Smooth muscle cell (in vitro differentiated cells): ENCODE data around the gene C14orf93. TPM values are rescaled to one million over a fixed set of nuclear protein-coding genes. Genes with fewer than 3 reads are reported as not detected.

Experiments used
- DNase-seq: peaks from one replicate; lab custom pipeline; 2025; ENCODE audit not compliant: unreplicated experiment; lab: John Stamatoyannopoulos, UW
- H2AFZ ChIP-seq: fragments of 200-600 bp; sonication (generic); 2 replicates; pipeline ENCODE4 v1.6.0; 2016; ENCODE audit warnings: antibody characterized with exemption, low read depth, mild to moderate bottlenecking
- H3F3A ChIP-seq: fragments of 200-600 bp; sonication (generic); 2 replicates; pipeline ENCODE4 v1.6.0; 2017; ENCODE audit warnings: antibody characterized with exemption, low read depth
- H3K27ac ChIP-seq: fragments of 200-600 bp; sonication (generic); 2 replicates; pipeline ENCODE4 v1.5.1; 2016; ENCODE audit warnings: low read depth, mild to moderate bottlenecking
- H3K27me3 ChIP-seq: fragments of 200-600 bp; sonication (generic); 2 replicates; pipeline ENCODE4 v1.6.1; 2016; ENCODE audit warnings: low read depth, mild to moderate bottlenecking
- H3K36me3 ChIP-seq: fragments of 200-600 bp; sonication (generic); 2 replicates; pipeline ENCODE4 v1.5.1; 2016; ENCODE audit warnings: low read depth
- H3K4me1 ChIP-seq: fragments of 200-600 bp; sonication (generic); 2 replicates; pipeline ENCODE4 v1.5.1; 2016; ENCODE audit warnings: low read depth
- H3K4me2 ChIP-seq: fragments of 200-600 bp; sonication (generic); 2 replicates; pipeline ENCODE4 v1.6.0; 2016; ENCODE audit warnings: mild to moderate bottlenecking
- H3K4me3 ChIP-seq: fragments of 200-600 bp; sonication (generic); 2 replicates; pipeline ENCODE4 v1.5.1; 2016; ENCODE audit warnings: mild to moderate bottlenecking
- H3K79me2 ChIP-seq: fragments of 200-600 bp; sonication (generic); 2 replicates; pipeline ENCODE4 v1.6.0; 2016; ENCODE audit warnings: low read depth, mild to moderate bottlenecking
- H3K9ac ChIP-seq: fragments of 200-600 bp; sonication (generic); 2 replicates; pipeline ENCODE4 v1.6.0; 2016; ENCODE audit warnings: low read depth
- H3K9me3 ChIP-seq: fragments of 200-600 bp; sonication (generic); replicated peaks from 2 replicates; pipeline ENCODE4 v1.5.1; 2016; ENCODE audit warnings: low read depth
- H4K20me1 ChIP-seq: fragments of 200-600 bp; sonication (generic); 2 replicates; pipeline ENCODE4 v1.6.0; 2016; ENCODE audit warnings: low read depth
- WGBS: methylation state at CpG from one replicate; pipeline ENCODE4 v1.1.7; 2016; ENCODE audit warnings: low lambda C conversion rate; 5-methylcytosine and 5-hydroxymethylcytosine counted together
- polyA plus RNA-seq: library from polyadenylated mRNA; unstranded; fragments of >200 nt; fragmentation: Nextera tagmentation; extraction: Ambion mirVana; gene quantifications from 2 replicates; pipeline ENCODE4 v1.2.1, GENCODE V29; 2016
- total RNA-seq: library from RNA; depleted of rRNA; stranded (reverse); fragments of >200 nt; gene quantifications from 2 replicates; pipeline ENCODE4 v1.2.3, GENCODE V29; 2014
- TF ChIP-seq, protein P1 (sequence below): fragments of 200-600 bp; sonication (generic); IDR thresholded peaks from 2 replicates; pipeline ENCODE4 v1.5.1; 2017; ENCODE audit warnings: borderline replicate concordance, mild to moderate bottlenecking, antibody characterized with exemption; ENCODE audit not compliant: insufficient read depth, poor library complexity, severe bottlenecking

The C14orf93 gene
- total and polyA plus RNA-seq, 2 experiments from 2014 or later: 6.7 to 10.2 TPM

DNA sequence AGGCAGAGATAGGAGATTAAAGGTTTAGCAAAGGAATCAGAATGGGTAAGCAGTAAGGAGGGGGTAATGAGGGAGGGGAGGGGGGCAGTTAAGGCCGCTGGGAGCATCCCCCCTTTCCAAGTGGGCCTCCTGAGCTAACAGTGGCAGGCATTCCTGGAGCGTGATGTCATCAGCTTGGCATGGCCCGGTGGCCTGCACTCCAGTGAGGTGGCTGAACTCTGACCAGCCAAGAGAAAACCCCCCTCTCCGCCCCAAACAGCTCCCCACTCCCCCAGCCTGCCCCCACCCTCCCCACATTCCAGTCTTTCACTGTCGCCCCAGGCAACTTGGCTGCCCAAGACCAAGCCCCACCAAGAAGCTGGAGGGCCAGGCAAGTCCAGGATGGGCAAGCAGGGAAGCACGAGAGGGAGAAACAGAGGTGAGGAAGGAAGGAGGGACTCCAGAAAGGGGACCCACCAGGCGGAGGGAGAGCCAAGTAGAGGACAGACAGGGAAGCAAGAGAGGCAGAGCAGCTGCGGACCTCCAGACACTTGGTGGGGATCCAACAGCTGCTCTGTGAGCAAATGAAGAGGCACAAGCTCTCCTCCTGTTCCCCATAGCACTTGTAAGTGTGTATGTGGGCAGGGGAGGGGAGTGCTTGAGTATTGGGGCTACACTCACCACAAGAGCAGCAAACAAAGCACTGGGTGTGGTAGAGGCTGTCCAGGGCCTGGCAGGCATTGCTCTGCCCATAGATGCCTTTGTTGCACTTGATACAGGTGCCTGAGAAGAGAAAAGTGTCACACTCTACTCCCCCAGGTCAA, 32.1 kb downstream of the C14orf93 start:
- H3K79me2 ChIP-seq: peaks cover 24% of the 10 kb centered on the region
- H2AFZ ChIP-seq: no peak overlapping the region
- H3K27ac ChIP-seq: peak overlapping the region; percentile 92
- H3K4me3 ChIP-seq: peak overlapping the region; percentile 7
- H3K9ac ChIP-seq: peak overlapping the region; percentile 58
- DNase-seq: peak; percentile 31
- WGBS: 6% methylated on average over 8 of the region's 8 CpGs
- TF ChIP-seq, protein P1, sequence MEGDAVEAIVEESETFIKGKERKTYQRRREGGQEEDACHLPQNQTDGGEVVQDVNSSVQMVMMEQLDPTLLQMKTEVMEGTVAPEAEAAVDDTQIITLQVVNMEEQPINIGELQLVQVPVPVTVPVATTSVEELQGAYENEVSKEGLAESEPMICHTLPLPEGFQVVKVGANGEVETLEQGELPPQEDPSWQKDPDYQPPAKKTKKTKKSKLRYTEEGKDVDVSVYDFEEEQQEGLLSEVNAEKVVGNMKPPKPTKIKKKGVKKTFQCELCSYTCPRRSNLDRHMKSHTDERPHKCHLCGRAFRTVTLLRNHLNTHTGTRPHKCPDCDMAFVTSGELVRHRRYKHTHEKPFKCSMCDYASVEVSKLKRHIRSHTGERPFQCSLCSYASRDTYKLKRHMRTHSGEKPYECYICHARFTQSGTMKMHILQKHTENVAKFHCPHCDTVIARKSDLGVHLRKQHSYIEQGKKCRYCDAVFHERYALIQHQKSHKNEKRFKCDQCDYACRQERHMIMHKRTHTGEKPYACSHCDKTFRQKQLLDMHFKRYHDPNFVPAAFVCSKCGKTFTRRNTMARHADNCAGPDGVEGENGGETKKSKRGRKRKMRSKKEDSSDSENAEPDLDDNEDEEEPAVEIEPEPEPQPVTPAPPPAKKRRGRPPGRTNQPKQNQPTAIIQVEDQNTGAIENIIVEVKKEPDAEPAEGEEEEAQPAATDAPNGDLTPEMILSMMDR: no peak
- H3K36me3 ChIP-seq: no peaks in the 10 kb centered on the region
- peaks cover 20% of the 10 kb centered on the region for H4K20me1 ChIP-seq
- no peaks in the 10 kb centered on the region for H3K27me3 ChIP-seq
- H3K4me1 ChIP-seq: peaks cover 44% of the 10 kb centered on the region
- peak overlapping the region; percentile 89 for H3K4me2 ChIP-seq
- no peaks in the 10 kb centered on the region for H3K9me3 ChIP-seq
- H3F3A ChIP-seq: peaks cover 37% of the 10 kb centered on the region

DNA sequence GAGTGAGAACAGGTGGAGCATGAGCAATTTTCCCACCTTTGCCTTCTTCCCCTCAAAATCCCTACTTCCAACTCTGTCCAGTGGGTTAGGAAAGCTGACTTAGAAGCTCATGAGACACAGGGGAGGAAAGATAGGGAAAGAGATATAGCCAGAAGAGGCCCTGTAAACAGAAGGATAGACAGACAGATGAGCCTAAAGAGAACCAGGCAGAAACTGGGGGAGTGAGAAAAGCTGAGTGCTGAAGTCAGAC, 32.6 kb downstream of the C14orf93 start:
- Histone ChIP-seq H3K9ac (peak overlapping the region; percentile 33), H4K20me1 (peaks cover 20% of the 10 kb centered on the region), H3K79me2 (peaks cover 22% of the 10 kb centered on the region)

DNA sequence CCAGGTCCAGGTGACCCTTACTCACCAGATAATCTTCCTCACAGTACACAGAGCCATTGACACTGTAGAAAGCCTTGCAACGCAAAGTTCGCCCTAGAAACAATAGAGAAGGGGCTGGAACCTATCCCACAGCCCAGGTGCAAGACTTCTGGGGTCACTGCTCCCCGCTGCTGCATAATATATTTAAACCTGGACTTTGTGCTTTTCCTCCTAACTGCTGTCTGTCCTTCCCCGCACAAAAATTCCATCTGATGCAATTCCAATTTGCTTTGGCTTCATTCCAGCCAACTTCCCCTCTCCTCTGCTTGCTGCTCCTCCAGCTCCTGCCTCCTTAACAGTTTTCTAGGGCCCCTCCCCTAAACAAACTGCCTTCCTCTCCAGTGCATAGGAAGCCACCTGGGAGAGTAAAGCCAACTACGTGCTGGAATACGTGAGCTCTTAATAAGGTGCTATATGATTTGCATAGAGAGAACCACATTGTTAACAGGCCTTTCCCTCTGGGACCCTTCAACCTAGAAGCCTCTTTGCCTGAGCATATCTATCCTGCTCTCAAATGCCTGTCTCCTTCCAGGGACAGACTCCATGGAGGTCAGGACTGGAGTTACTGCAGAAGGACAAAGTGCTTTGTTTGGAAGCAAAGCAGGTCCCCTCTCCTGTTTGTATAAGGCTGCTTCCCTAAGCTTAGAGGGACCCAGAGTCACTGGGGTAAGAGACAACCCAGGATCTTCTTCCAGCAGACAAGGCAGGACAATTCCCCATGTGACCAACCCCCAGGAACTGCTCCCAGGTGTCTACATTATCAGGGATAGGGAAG, 33.1 kb downstream of the C14orf93 start:
- no peaks in the 10 kb centered on the region for H3K9me3 ChIP-seq
- TF ChIP-seq, protein P1: no peak
- peaks cover 37% of the 10 kb centered on the region for H3F3A ChIP-seq
- H4K20me1 ChIP-seq: peaks cover 20% of the 10 kb centered on the region
- H2AFZ ChIP-seq: no peak overlapping the region
- H3K4me1 ChIP-seq: peaks cover 44% of the 10 kb centered on the region
- WGBS: 48% methylated on average over 6 of the region's 6 CpGs
- peak overlapping the region; percentile 92 for H3K27ac ChIP-seq
- peaks cover 17% of the 10 kb centered on the region for H3K79me2 ChIP-seq
- H3K4me3 ChIP-seq: no peak overlapping the region
- DNase-seq: no peak
- H3K4me2 ChIP-seq: peak overlapping the region; percentile 89
- H3K9ac ChIP-seq: peak overlapping the region; percentile 33
- no peaks in the 10 kb centered on the region for H3K27me3 ChIP-seq
- no peaks in the 10 kb centered on the region for H3K36me3 ChIP-seq

More for the DNA sequence above, 32.6 kb downstream of the C14orf93 start:
- H3F3A ChIP-seq: peaks cover 37% of the 10 kb centered on the region
- no peaks in the 10 kb centered on the region for H3K36me3 ChIP-seq
- H3K9me3 ChIP-seq: no peaks in the 10 kb centered on the region
- no peak for DNase-seq
- H3K27ac ChIP-seq: peak overlapping the region; percentile 92
- no peaks in the 10 kb centered on the region for H3K27me3 ChIP-seq
- no peak overlapping the region for H2AFZ ChIP-seq
- H3K4me1 ChIP-seq: peaks cover 44% of the 10 kb centered on the region
- TF ChIP-seq, protein P1: no peak
- no peak overlapping the region for H3K4me3 ChIP-seq
- H3K4me2 ChIP-seq: peak overlapping the region; percentile 89
